ENCODE results near the gene FHOD1. TPM values are rescaled to one million over a fixed set of nuclear protein-coding genes. Genes with fewer than 3 reads are reported as not detected.
A peak's percentile ranks its signal among the peaks of the same experiment; 100 is the strongest.

Gene FHOD1
- total RNA-seq, 2 experiments from 2014 or later = 75.5 to 77.2 TPM

DNA sequence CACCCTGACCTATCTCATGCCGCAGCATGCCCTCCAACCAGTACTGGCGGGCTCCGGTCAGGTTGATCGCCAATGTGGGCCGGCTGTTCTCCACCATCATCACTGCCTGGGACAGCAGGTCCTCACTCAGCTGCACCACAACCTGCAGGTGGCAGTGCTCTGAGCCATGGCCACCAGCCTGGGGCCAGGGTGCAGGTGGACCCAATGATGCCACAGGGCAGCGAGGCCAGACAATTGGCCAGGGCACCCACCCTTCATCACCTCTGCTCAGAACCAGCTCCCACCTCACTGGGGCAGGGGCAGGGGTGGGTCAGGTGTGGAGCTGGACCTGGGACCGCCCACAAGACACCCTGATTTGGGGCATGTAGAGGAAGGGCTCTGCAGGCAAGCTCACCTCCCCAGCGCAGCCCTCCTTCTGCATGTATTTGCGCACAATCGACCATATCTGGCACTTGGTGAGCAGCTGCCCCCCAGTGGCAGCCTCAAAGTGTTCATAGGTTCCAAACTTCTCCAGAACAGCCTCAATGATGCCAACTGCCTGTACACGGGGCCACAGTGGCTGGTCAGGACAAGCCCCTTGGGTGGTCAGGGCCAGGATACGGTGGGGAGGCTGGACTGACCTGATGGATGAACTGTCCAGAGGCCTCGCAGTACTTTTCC is 67.7 kb downstream of the FHOD1 start:
- ATAC-seq (no peak), DNase-seq (peak; percentile 57)
- ChIA-PET POLR2A (no interaction called here), CTCF (interaction anchor here (1.0 kb wide), 1 partner anchor 119 kb away, joined by 3 read pairs; no protein-coding TSS in a partner anchor)
- Mint-ChIP-seq H3K9me3 (ENCODE audit: low read depth) (no peaks in the 10 kb centered on the region), H3K4me3 (no peak overlapping the region), H3K4me1 (peaks cover 14% of the 10 kb centered on the region), H3K36me3 (ENCODE audit: low read depth) (peaks cover 3% of the 10 kb centered on the region), H3K27ac (no peak overlapping the region), H3K27me3 (peaks cover 26% of the 10 kb centered on the region)
- intact Hi-C loops (cut with DNase I, micrococcal nuclease) = loop anchor here in 1 of 2 experiments (10.0 kb wide), 1 partner anchor 905 kb away; the partner anchor contains the start of gene NFATC3

Small RNAs within 50 kb of the gene (microRNA-seq; reads per million reads assigned to microRNA genes)
- 72.6 reads per million, percentile 60 among the genes with 10 or more reads in this experiment for gene MIR328 (ENCODE audit: borderline replicate concordance)

Other genes with a start within 250 kb of the FHOD1 start
- gene CBFB, start 218.3 kb downstream of the FHOD1 start, total RNA-seq = 10 to 100 TPM; 84.6 to 90.2 TPM
- 10 to 100 TPM; 12.7 to 14.0 TPM for gene PHAF1, start 137.5 kb downstream of the FHOD1 start, total RNA-seq
- 1 to 10 TPM; 2.3 to 3.0 TPM for gene B3GNT9, start 96.5 kb downstream of the FHOD1 start, total RNA-seq
- 10 to 100 TPM; 22.0 to 34.0 TPM for gene TRADD, start 87.6 kb downstream of the FHOD1 start, total RNA-seq
- 10 to 100 TPM; 15.5 to 21.0 TPM for gene FBXL8, start 87.5 kb downstream of the FHOD1 start, total RNA-seq
- gene HSF4, start 82.7 kb downstream of the FHOD1 start, total RNA-seq = 10 to 100 TPM; 15.7 to 20.7 TPM
- 10 to 100 TPM; 15.5 to 17.5 TPM for gene NOL3, start 76.9 kb downstream of the FHOD1 start, total RNA-seq
- 10 to 100 TPM; 28.8 to 30.4 TPM for gene MATCAP1, start 63.5 kb downstream of the FHOD1 start, total RNA-seq
- under 1 TPM in 1 of 2 experiments, not detected in 1; 0.16 TPM for gene EXOC3L1, start 57.3 kb downstream of the FHOD1 start, total RNA-seq
- 100 to 1,000 TPM in 1 of 2 experiments, 10 to 100 TPM in 1; 91.4 to 110 TPM for gene E2F4, start 55.3 kb downstream of the FHOD1 start, total RNA-seq
- gene ELMO3, start 48.4 kb downstream of the FHOD1 start, total RNA-seq = 1 to 10 TPM; 3.0 to 4.6 TPM
- gene TMEM208, start 20.4 kb downstream of the FHOD1 start, total RNA-seq = 10 to 100 TPM; 13.6 to 31.2 TPM
- 1 to 10 TPM; 4.5 to 5.5 TPM for gene SLC9A5, start 1.5 kb upstream of the FHOD1 start, total RNA-seq
- 10 to 100 TPM; 21.1 to 23.1 TPM for gene PLEKHG4, start 32.1 kb upstream of the FHOD1 start, total RNA-seq
- 1 to 10 TPM; 1.8 to 2.0 TPM for gene KCTD19, start 79.3 kb upstream of the FHOD1 start, total RNA-seq
- under 1 TPM; 0.51 to 0.66 TPM for gene LRRC36, start 79.3 kb upstream of the FHOD1 start, total RNA-seq
- not detected for gene TPPP3, start 146.0 kb upstream of the FHOD1 start, total RNA-seq
- under 1 TPM; 0.58 to 0.98 TPM for gene ZDHHC1, start 169.0 kb upstream of the FHOD1 start, total RNA-seq
- gene HSD11B2, start 183.6 kb upstream of the FHOD1 start, total RNA-seq = 1 to 10 TPM; 2.0 to 2.2 TPM
- gene ATP6V0D1, start 233.7 kb upstream of the FHOD1 start, total RNA-seq = 10 to 100 TPM; 16.3 to 17.3 TPM
- not detected for gene AGRP, start 236.1 kb upstream of the FHOD1 start, total RNA-seq

Data from activated CD4-positive, alpha-beta T cell treated with anti-CD3 and anti-CD28 coated beads for 36 hours (primary cell).